Right renal cortex interstitium (tissue), 3 donors: ENCODE measurements around the gene ZNF385D. TPM values are rescaled to one million over a fixed set of nuclear protein-coding genes. Genes with fewer than 3 reads are reported as not detected.
"Not testable (repeated sequence)": the region's sequence is repeated elsewhere in the genome, so short reads cannot be mapped to it uniquely, and the experiment has no call there.

ENCODE experiments used
- DNase-seq, 3 donors: peaks; one replicate each; pipeline ENCODE4 v3.0.0-alpha.2; 2013; ENCODE audit warnings: low read depth in 3 of 3, low spot score in 2 of 3
- polyA plus RNA-seq, 3 donors: library from polyadenylated mRNA; unstranded; fragments of 120-200 nt; gene quantifications; one replicate each; pipeline ENCODE4 v1.2.1, GENCODE V29; 2013; ENCODE audit not compliant: insufficient read length in 3 of 3

ZNF385D gene
- polyA plus RNA-seq, 3 donors, result 10.2 to 18.8 (median 16.3) TPM

GRCh38 chr3:21393683-21394311 lies 357.2 kb downstream of the ZNF385D start:
- no peak for DNase-seq

- no peak for DNase-seq
Observed at GRCh38 chr3:21392526-21392925, 358.5 kb downstream of the ZNF385D start.

GRCh38 chr3:21390856-21391255 lies 360.2 kb downstream of the ZNF385D start:
- no peak for DNase-seq

- DNase-seq, result no peak
Observed at GRCh38 chr3:21390136-21390535, 360.9 kb downstream of the ZNF385D start.

GRCh38 chr3:21387142-21387826 lies 363.7 kb downstream of the ZNF385D start:
- not testable (repeated sequence) for DNase-seq

- DNase-seq, result not testable (repeated sequence)
Observed at GRCh38 chr3:21378036-21378435, 373.0 kb downstream of the ZNF385D start.

- no peak for DNase-seq
Observed at GRCh38 chr3:21377071-21377769, 373.8 kb downstream of the ZNF385D start.

- DNase-seq, result no peak
Observed at GRCh38 chr3:21372316-21372715, 378.7 kb downstream of the ZNF385D start.
